Mesenchymal stem cell (in vitro differentiated cells and primary cell): Measurements from ENCODE around the gene VSTM5. TPM values are rescaled to one million over a fixed set of nuclear protein-coding genes. Genes with fewer than 3 reads are reported as not detected.

Experiments used
- DNase-seq: peaks from one replicate; pipeline ENCODE4 v3.0.0-alpha.2; 2013
- H2AFZ ChIP-seq: one replicate; pipeline ENCODE4 v1.6.1; 2013; ENCODE audit warnings: low read depth, mild to moderate bottlenecking, control low read depth, inconsistent platforms, low read length, moderate library complexity
- H2AK5ac ChIP-seq: 2 replicates; pipeline ENCODE4 v1.6.1; 2013; ENCODE audit warnings: low read length, moderate library complexity, mild to moderate bottlenecking, inconsistent platforms; ENCODE audit not compliant: severe bottlenecking
- H2BK120ac ChIP-seq: one replicate; pipeline ENCODE4 v1.6.1; 2013; ENCODE audit warnings: low read depth, mild to moderate bottlenecking, inconsistent platforms, low read length, moderate library complexity
- H2BK12ac ChIP-seq, 2 experiments: one replicate each; pipeline ENCODE4 v1.6.1; 2013; ENCODE audit warnings: inconsistent platforms in 2 of 2, low read length in 2 of 2, mild to moderate bottlenecking in 2 of 2, moderate library complexity in 2 of 2, control low read depth in 1 of 2
- H2BK15ac ChIP-seq: one replicate; pipeline ENCODE4 v1.6.1; 2013; ENCODE audit warnings: mild to moderate bottlenecking, low read depth, inconsistent platforms; ENCODE audit not compliant: poor library complexity, severe bottlenecking
- H2BK5ac ChIP-seq: 2 replicates; pipeline ENCODE4 v1.6.1; 2013; ENCODE audit warnings: low read depth, mild to moderate bottlenecking, low read length, control low read depth, inconsistent platforms; ENCODE audit not compliant: poor library complexity, severe bottlenecking
- H3K14ac ChIP-seq, 2 experiments: one replicate each; pipeline ENCODE4 v1.6.1; 2013; ENCODE audit warnings: inconsistent platforms in 2 of 2, low read length in 2 of 2, control low read depth in 1 of 2, mild to moderate bottlenecking in 1 of 2, moderate library complexity in 1 of 2
- H3K18ac ChIP-seq, 2 experiments: one replicate each; pipeline ENCODE4 v1.6.1; 2013; ENCODE audit warnings: inconsistent platforms in 2 of 2, low read length in 2 of 2, control low read depth in 1 of 2, low read depth in 1 of 2, mild to moderate bottlenecking in 1 of 2
- H3K23ac ChIP-seq, 2 experiments: one replicate each; pipeline ENCODE4 v1.6.1; 2013; ENCODE audit warnings: inconsistent platforms in 2 of 2, low read length in 2 of 2, mild to moderate bottlenecking in 2 of 2, moderate library complexity in 2 of 2, control low read depth in 1 of 2
- H3K27ac ChIP-seq: 2 replicates; pipeline ENCODE4 v1.5.1; 2013; ENCODE audit warnings: mild to moderate bottlenecking, moderate library complexity, low read length, control low read depth, inconsistent platforms; ENCODE audit not compliant: poor library complexity, severe bottlenecking
- H3K27me3 ChIP-seq, 2 experiments: 2 replicates each; pipeline versions ENCODE4 v1.6.1 to v1.7.0; 2013; ENCODE audit warnings: low read length in 2 of 2, mild to moderate bottlenecking in 2 of 2, moderate library complexity in 2 of 2, control low read depth in 1 of 2, inconsistent platforms in 1 of 2; ENCODE audit not compliant: control insufficient read depth in 1 of 2, insufficient read depth in 1 of 2
- H3K36me3 ChIP-seq, 2 experiments: 2 replicates each; pipeline versions ENCODE4 v1.6.1 to v1.7.0; 2013; ENCODE audit warnings: low read length in 2 of 2, control low read depth in 1 of 2, inconsistent platforms in 1 of 2, low read depth in 1 of 2, mild to moderate bottlenecking in 1 of 2; ENCODE audit not compliant: insufficient read depth in 2 of 2, control insufficient read depth in 1 of 2
- H3K4ac ChIP-seq, 2 experiments: one replicate each; pipeline ENCODE4 v1.6.1; 2013; ENCODE audit warnings: inconsistent platforms in 2 of 2, low read length in 2 of 2, mild to moderate bottlenecking in 2 of 2, moderate library complexity in 2 of 2, control low read depth in 1 of 2, low read depth in 1 of 2
- H3K4me1 ChIP-seq: 2 replicates; pipeline ENCODE4 v1.6.1; 2013; ENCODE audit warnings: low read depth, low read length, control low read depth; ENCODE audit not compliant: control insufficient read depth, insufficient read depth
- H3K4me2 ChIP-seq: 2 replicates; pipeline ENCODE4 v1.6.1; 2013; ENCODE audit warnings: low read length, mild to moderate bottlenecking, inconsistent platforms; ENCODE audit not compliant: poor library complexity, severe bottlenecking
- H3K4me3 ChIP-seq, 2 experiments: 2 replicates each; pipeline versions ENCODE4 v1.5.1 to v1.7.0; 2013; ENCODE audit warnings: low read length in 2 of 2, mild to moderate bottlenecking in 2 of 2, control low read depth in 1 of 2, low read depth in 1 of 2; ENCODE audit not compliant: insufficient read depth in 1 of 2
- H3K79me1 ChIP-seq: replicated peaks from 2 replicates; pipeline ENCODE4 v1.6.1; 2013; ENCODE audit warnings: mild to moderate bottlenecking, control low read depth, low read length, inconsistent platforms; ENCODE audit not compliant: poor library complexity, severe bottlenecking
- H3K9ac ChIP-seq: 2 replicates; pipeline ENCODE4 v1.7.0; 2013; ENCODE audit warnings: mild to moderate bottlenecking, low read length, moderate library complexity
- H3K9me3 ChIP-seq: 2 replicates; pipeline ENCODE4 v1.7.0; 2013; ENCODE audit warnings: mild to moderate bottlenecking, low read length; ENCODE audit not compliant: control insufficient read depth
- H4K8ac ChIP-seq: one replicate; pipeline ENCODE4 v1.6.1; 2013; ENCODE audit warnings: inconsistent platforms, mild to moderate bottlenecking, low read length, moderate library complexity
- H4K91ac ChIP-seq: one replicate; pipeline ENCODE4 v1.6.1; 2013; ENCODE audit warnings: mild to moderate bottlenecking, low read length, inconsistent platforms
- WGBS: methylation state at CpG from one replicate; pipeline ENCODE4 v1.1.7; 2013; ENCODE audit warnings: mixed read lengths; 5-methylcytosine and 5-hydroxymethylcytosine counted together
- small RNA-seq: library from polyadenylated mRNA; stranded (forward); fragments of <200 nt; extraction: miRNeasy Mini kit (QIAGEN cat#:217004); gene quantifications from one replicate; pipeline ENCODE3, GENCODE V24; 2013; ENCODE audit warnings: low read depth

Gene VSTM5

DNA sequence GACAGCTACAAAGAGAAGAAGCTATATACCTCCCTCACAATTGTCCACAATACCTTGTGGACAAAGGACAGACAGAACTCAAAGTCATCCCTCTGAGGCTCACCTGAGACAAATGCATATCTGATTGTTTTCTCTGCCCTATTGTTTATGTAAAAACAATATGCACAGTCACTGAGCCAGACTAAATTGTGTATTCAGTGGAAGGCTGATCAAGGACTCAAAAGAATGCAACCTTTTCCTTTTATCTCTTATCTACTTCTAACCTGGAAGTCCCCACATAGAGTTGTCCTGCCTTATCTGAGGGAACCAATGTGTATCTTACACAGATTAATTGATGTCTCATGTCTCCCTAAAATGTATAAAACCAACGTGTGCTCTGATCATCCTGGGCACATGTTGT, 80.3 kb downstream of the VSTM5 start:
- no peak for DNase-seq
- H2BK120ac ChIP-seq, result no peak overlapping the region
- no peak overlapping the region for H2BK12ac ChIP-seq
- no peak overlapping the region for H3K14ac ChIP-seq
- WGBS, result 91% methylated on average over 1 of the region's 1 CpG
- H3K9ac ChIP-seq, result no peak overlapping the region
- no peak overlapping the region for H2AK5ac ChIP-seq
- no peak overlapping the region for H4K91ac ChIP-seq
- no peak overlapping the region for H2AFZ ChIP-seq
- no peak overlapping the region for H2BK5ac ChIP-seq
- no peak overlapping the region for H3K4me2 ChIP-seq
- no peak overlapping the region for H2BK15ac ChIP-seq
- no peaks in the 10 kb centered on the region for H3K27me3 ChIP-seq
- peaks cover under 1 to 2% of the 10 kb centered on the region in 2 experiments for H3K36me3 ChIP-seq
- no peaks in the 10 kb centered on the region for H3K9me3 ChIP-seq
- H3K23ac ChIP-seq, result no peak overlapping the region
- H3K18ac ChIP-seq, result no peak overlapping the region
- no peak overlapping the region for H4K8ac ChIP-seq
- no peak overlapping the region for H3K4me3 ChIP-seq
- no peaks in the 10 kb centered on the region for H3K4me1 ChIP-seq
- no peak overlapping the region for H3K27ac ChIP-seq
- H3K79me1 ChIP-seq, result no peaks in the 10 kb centered on the region
- H3K4ac ChIP-seq, result no peak overlapping the region

Small RNA genes lying within 50 kb of the gene (small RNA-seq; reads per million reads assigned to genes)
- gene RF00019, result not detected
